NK-92 (cell line): Measurements from ENCODE around the gene LGR4.

Source experiments
- DNase-seq: peaks from one replicate; lab custom pipeline; 2025; ENCODE audit not compliant: unreplicated experiment; lab: John Stamatoyannopoulos, UW

LGR4 gene

DNA sequence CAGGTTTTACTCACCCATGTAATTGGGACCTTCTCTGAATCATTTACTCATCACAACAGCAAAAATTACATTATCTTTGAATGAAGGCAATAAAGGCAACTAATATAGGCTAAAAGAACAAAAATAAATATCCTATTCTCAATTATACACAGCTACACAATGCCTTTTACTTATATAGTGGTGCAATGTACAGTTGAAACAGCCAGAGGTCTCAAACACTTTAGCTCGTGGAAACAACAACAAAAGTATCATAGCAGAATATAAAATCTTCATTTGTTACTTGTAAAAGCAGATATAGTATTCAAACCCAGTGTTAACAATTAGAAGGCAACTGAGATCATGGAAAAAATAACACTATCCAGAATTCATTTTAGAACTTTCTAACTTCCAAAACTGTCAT, 88.9 kb downstream of the LGR4 start:
- DNase-seq = no peak

DNA sequence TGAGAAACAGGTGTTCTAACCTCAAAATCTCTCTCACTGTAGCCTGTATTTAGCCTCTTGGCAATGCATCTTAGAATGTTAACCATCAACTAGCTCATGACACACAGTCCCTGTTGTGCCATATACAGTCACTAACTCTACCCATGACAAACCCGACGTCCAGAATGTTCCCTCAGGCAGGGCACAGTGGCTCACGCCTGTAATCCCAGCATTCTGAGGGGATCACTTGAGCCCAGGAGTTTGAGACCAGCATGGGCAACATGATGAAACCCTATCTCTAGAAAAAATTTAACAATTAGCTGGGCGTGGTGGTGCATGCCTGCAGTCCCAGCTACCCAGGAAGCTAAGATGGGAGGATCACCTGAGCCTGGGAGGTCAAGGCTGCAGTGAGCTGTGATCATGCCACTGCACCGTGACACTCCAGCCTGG, 91.3 kb downstream of the LGR4 start:
- no peak for DNase-seq

DNA sequence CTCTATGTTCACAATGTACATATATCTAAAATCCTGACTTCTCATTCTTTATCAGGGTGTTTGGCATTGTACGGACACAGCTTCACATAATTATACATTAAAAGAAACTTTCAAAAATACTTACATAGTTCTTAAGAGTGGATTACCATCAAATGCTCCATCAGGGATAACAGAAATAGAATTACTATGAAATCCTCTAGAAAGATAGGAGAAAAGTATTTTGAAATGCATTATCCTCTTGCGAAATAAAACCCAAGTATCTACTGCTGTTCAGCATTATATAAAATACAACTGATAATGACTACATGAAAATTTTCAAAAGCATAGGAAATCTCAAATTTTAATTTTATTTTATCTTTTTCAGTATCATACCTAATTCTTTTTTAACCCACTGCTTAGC, 91.8 kb downstream of the LGR4 start:
- DNase-seq = no peak

DNA sequence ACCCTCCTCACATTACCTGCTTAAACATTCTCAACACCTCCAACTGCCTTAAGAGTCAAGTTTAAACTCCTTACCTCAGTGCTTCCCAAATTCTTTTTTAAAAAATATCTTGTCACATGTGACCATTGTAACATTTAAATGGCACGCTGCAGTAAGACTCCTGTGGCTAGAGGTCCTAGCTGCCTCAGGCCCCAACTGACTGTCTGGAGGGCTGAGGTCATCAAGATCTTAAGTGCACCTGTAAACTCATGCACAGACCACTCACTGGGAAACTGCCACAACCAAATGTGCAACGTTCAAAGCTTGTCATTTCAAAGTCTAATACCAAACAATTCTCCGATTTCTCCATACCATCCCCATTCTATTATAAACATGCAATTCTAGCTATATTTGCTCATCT, 93.1 kb downstream of the LGR4 start:
- DNase-seq = no peak

DNA sequence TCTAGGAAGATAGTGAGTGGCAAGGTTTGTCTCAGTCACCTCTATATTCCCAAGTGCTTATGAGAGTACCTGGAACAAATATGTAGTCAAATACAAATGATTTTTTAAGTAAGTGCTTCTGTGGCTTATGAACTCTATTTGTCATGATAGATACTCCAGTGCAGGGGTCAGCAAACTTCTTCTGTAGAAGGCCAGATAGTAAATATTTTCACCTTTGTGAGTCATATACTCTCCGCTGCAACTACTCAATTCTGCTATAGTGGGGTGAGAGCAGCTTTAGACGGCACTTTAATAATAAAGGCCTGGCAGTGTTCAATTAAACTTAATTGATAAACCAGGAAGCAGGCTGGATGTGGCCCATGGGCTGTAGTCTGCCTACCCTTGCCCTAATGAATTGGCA, 97.2 kb downstream of the LGR4 start:
- DNase-seq = no peak

DNA sequence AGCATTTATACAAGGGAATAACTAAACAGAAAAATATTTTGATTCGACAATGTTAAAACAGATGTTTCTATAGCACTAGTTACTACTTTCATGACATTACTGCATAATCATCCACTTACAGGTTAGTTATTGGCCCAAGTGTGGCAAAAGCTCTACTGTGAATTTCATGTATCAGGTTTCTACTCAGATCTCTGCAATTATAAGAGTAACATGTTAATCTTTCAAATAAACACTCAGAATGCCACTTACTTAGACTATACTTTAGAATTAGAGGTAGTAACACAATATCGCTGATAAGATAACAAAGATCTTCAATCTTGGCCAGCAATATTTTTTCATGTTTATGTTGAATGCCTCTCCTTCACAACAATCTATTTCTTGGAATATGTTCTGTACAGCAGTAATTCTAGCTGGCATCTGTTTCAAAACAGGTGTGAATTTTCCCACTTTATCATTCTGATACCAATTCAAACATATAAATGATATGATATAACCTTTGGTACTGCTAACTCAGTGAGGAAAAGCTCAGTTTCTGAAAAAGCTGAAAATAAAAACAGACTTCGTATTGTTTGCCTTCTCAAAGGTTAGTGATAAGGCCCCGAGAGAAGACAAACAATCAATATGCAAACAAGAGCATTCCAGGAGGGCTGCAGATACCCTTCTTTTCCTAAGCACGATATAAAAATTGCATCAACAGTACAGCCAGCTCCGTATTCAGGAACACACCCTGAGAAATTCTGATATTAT, 98.6 kb downstream of the LGR4 start:
- DNase-seq = no peak

DNA sequence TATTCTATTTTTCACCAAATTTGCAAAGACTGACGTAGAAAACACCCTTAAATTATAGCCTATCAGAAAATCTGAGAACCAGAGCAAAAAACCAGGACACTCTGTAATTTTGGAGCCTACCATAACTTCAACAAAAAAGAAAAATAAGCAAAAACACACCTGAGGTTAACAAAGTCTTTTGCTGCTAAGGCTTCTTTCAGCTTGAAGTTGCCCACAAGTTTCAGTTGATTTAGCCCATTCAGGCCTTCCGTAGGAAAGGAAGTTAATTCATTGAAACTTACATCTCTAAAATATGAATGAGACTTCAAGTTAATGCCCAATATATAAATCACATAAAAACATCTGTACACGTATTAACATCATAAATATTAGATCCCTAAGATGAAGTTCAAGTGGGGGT, 99.2 kb downstream of the LGR4 start:
- DNase-seq = no peak

DNA sequence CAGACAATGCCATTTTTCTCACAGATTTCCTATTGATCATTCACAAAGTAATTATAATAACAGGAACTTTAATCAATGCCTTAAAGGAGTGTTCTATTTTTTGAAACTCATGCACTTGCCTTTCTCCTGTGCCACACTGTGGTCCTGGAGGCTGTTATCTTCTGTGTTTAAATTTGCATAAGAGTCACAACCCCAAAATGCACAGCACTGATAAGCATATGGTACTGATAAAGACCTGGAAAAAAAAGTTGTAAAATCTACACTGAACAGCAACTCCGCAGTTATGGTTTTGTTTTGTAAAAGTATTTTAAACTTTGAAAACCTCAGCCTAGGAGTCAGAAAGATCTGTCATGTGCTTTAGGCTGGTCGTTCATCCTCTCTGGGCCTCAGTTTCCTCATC, 100.4 kb downstream of the LGR4 start:
- DNase-seq = no peak

DNA sequence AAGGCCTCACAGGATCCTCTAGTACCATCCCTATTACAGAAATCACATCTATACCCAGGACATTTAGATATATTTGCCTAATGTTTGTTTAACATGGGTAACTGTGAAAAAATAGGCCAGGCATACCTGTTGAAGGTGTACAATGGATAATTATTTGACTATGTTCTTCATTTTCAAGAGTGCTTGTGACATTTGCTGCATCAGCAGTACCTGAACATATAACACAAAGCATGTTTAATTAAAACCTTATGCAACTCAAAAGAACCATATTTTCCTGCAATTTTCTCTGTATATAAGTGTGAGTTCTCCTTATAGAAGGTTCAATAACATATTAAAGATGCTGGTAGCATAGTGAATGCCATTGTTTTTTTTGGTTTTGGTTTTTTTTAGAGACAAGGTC, 101.1 kb downstream of the LGR4 start:
- no peak for DNase-seq

DNA sequence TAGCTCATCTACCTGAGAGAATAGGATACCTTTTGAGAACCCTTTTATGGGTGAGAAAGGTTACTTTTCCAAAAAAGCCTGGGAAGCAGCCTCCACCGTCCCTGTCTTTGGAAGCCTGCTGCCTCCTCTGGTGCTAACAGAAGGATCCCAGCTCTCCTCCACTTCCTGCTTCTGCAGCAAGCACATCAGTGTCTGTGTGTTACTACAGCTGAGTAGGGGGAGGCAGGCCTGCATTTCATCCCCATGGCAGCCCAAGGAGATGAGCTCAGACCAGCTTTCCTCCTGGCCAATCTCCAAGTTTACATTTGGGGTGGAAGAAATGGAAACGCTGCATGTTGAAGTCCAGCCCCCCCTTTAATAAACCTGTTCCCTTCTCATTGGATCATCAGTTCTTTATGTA, 102.2 kb downstream of the LGR4 start:
- no peak for DNase-seq

DNA sequence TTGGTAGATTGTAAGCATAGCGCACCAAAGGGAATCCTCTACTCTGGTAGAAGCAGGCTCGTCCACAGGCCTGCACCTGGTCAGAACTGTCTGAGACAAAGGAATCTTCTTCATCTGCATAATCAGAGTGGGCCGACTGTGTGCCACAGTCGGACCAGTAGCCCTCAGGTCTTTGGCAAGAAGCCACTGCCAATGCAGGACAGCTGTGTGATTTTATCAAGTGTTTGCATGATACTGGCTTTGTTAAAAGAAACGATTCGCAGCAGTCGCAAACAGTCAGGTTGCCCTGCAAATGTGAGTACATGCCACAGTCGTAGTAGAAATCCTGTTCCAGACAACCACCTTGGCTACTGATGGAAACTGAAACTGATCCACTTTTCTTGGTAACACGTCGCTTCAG, 104.7 kb downstream of the LGR4 start:
- no peak for DNase-seq

DNA sequence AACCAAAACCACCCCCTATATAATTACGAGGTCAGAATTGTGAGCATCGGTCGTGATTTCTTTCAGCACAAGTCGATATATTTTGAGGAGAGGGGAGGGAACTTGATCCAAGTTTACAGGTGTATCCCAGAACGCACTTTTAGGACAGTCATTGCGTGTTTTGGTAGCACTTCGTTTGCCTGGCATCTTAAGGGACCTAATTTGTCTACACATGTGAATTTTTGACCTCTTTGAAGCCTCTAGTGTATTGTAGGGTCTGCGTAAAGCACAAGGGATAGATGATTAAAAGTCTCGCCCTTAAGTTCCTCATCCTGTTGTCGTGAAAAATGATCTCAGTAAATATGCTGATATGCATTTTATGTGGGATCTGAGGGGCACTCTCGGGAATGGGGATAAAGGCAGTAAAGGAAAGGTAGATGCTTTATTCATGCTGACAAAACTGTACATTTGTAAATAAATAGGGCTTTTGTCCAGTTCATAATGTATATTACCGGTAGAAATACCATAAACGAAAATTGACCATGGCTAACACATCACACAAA, 108.9 kb downstream of the LGR4 start:
- DNase-seq = no peak

DNA sequence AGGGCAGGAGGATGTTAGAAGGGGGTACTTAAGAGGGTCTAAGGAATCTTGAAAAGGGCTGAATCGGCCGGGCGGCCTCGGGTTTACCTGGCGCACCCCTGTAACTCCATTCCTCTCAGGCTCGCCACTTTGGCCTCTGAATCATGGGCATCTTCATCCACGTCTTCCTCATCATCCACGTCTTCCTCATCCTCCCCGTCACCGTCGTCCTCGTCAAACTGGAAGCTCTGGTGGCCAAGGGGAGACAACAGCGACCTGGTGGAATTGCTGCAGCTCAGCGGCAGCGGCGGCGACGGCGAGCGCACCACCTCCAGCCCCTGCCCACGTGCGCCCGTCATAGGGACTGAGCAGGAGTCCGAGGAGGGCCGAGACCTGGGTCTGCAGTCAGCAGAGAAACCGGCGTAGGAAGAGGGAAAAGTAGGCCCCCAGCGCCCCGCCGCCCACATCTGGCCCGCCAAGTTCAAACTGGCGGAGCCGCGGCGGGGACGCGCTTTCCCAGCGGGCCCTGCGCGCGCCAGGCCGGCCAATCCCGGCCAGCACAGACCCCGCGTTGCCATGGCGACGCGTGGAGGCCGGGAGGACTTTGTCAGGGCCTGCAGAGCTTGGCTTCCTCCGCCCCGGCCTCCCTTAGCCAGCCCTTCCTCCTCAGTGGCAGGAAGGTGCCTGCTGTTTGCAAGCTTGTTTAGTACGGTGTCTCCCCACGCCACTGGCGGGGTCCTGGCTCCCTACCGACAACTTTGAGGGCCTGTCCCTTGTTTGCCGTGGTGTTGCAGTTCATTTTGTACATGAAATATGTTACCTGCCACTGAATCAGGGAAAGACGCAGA, 109.6 kb downstream of the LGR4 start, which contains the start of gene CCDC34:
TSS of gene CCDC34 (minus strand) at position 467 of the 827 bp plus-strand sequence. CDS start at position 446, 21 bp downstream.
- no peak for DNase-seq

DNA sequence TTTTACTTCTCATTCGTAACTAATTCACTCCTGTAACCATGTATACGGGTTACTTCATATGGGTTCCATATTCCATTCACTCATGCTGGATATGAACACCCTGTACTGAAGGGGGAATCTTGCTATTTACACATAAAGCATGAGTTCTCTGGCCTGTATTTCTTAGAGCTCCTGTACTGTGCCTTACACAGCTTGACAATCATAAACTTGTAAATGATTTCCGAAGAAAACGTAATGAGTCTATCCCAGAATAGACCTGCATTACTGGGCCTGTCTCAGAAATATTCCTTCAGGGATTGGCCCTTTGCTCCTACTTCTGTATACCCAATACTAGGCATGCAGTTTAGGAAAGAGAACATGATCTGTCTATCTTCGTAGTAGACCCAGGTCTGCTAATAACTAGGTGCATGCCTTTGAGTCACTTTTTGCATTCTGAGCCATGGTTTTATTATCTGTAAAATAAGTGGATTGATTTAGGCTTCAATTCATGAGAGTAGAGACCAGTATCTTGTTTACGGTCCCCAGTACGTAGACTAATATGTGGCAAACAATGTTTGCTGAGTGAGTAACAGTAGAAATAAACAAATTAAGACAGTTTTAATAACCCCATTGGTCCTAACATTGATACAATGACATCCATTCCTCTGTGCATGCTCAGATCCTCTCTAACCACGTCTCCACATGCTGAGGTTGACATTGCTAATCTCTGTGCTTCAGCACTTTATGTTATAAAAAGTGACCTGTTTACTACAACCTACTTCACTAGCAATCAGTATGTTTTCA, 110.8 kb downstream of the LGR4 start:
- DNase-seq = no peak

DNA sequence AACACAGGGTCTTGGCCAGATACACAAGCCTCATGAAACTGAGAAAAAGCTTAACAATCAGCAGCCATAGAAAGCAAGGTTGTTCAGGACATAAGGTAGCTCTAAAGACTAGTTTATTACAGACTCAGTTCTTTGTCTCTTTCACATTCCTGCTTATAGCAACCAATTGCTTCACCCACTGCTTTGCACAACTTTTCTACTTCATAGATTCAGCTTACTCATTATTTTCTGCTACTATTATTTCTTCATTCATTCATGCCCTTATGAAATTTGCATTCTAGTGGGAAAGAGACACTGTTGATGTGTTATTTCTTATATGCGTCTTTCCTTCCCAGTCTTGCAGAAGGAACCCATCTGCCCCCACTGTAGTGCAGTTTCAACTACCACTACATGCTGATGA, 114.3 kb downstream of the LGR4 start:
- DNase-seq = no peak

DNA sequence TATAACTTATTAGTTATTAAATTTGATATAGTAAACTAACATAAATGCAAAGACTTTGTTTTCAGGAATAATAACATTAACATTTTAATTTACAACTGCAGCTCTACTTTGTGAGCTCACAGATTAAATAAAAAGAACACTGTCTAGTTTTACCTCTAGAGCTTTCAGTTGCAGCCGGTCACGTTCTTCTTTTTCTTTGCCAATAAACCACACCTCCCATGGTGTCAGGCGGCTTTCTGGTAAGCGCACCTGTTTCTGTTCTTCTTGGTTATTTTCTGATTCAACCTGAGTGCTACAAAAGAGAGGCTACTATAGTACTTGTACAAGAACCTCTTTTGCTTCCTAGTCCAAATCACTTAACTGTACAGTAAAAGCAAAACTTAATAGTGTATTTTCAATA, 115.3 kb downstream of the LGR4 start:
- no peak for DNase-seq

DNA sequence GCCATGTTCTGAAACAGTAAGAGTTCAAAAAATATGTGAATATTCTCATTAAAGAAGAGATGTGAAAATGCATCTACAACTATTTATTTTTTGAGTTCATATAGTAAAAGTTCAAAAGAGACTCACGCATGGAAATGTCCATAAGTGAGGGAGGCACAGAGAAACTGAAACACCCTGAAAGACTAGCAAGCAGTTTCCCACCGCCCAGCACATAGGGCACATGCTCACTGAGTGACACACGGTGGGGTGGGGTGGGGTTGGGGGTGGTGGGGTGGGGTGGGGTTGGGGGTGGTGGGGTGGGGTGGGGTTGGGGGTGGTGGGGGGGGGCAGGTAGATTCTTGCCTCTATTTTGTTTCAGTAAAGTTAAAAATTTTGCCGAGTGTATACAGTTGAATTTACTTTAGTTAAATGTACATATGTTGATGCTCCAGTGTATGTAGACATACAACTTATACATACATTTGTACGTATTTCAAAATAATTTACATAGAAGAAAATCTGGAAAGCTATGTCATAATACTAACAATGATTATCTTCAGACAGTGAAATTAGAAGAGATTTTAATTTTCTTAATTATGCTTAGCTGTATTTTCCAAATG, 115.9 kb downstream of the LGR4 start:
- no peak for DNase-seq

DNA sequence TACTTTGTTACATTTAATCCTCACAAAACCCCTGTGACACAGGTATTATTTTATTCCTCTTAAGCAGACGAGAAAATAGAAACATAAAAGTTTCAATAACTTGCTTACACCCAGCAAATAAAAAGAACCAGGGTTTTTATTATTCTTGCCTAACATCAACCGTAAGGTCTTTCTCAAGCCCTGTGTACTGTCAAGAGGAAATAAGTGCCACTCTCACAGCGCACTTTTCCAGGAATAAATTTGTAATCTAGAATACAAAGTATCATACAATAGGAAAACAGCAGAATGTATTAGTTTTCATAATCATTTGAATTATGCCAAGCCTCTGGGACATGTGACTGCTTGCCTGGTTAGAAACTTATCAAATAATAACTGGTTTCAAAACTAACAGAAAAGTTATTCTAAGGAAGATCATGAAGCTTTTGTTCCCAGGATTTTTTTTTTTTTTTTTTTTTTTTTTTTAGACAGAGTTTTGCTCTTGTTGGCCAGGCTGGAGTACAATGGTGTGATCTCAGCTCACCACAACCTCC, 117.0 kb downstream of the LGR4 start:
- no peak for DNase-seq

DNA sequence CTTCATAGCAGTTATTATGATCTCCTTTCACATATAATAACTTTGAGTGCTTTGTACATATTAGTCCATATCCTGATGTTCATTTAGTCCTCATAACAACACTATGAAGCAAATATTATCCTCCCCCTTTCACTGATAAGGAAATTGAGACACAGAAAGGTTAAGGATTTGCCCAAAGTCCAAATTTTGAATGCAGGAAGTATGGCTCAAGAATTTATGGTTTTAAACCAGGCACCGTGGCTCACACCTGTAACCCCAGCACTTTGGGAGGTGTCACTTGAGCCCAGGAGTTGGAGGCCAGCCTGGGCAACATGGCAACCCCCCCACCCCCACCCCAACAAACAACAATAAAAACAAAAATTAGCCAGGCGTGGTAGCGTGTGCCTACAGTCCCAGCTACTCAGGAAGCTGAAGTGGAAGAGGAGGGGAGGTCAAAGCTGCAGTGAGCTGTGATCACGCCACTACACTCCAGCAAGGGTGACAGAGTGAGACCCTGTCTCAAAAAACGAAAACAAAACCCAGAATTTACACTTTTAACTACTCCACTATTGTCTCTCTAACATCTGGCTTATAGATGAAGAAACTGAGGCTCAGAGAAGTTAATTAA, 118.1 kb downstream of the LGR4 start:
- DNase-seq = no peak
